ENCODE measurements around the gene CTNNBL1. TPM values are rescaled to one million over a fixed set of nuclear protein-coding genes. Genes with fewer than 3 reads are reported as not detected.

Gene CTNNBL1
- total and polyA plus RNA-seq, 2 of the 4 experiments (the other 2 are of a cell fraction): 29.9 to 34.1 TPM

DNA sequence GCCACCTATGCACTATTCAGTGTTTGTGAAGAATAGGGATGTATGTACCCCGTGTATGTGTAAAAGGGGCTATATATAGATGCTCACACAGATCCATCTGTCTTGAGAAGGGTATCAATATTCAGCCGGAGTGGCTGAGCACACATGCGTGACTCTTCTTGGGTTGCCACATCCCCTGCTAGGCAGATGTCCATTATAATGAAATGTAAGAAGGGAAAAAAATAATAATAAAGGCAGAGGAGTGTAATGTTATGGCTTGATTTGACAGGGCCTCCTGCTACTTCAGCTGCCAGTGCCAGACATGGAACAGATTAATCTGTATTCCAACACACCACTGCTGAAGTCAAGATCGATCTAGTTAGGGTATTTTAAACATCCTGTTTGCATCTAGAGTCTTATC lies 134.9 kb downstream of the CTNNBL1 start:
- Histone ChIP-seq H3K9me3 (ENCODE audit: control insufficient read depth, insufficient read depth, low read length) (no peaks in the 10 kb centered on the region), H3K4ac (ENCODE audit: low read depth, low read length) (no peak overlapping the region), H3K9me1 (ENCODE audit: insufficient read depth, low read length) (peaks cover 7% of the 10 kb centered on the region; the same call in 1 of the 2 replicates), H2BK120ac (ENCODE audit: low read depth, low read length) (no peak overlapping the region), H3K4me3 (ENCODE audit: insufficient read depth, low read depth, low read length) (no peak overlapping the region), H3K18ac (ENCODE audit: low read depth, low read length) (no peak overlapping the region), H3K4me1 (ENCODE audit: control insufficient read depth, insufficient read depth, low read length) (no peaks in the 10 kb centered on the region; the same call in 1 of the 2 replicates), H3K27ac (ENCODE audit: insufficient read depth, low read length) (no peak overlapping the region), H3K27me3 (ENCODE audit: control insufficient read depth, insufficient read depth, low read length) (no peaks in the 10 kb centered on the region), H4K8ac (ENCODE audit: low read depth in 2 of 2, low read length in 2 of 2) (no peak overlapping the region), H3K79me1 (ENCODE audit: low read depth in 1 of 2, low read length in 2 of 2) (peaks cover 3 to 5% of the 10 kb centered on the region in 2 experiments; a peak in 3 of 4 replicates), H4K91ac (ENCODE audit: insufficient read depth, low read depth, low read length) (no peak overlapping the region), H3K23ac (ENCODE audit: low read depth, low read length) (no peak overlapping the region), H3K56ac (ENCODE audit: extremely low read depth, insufficient read depth, low read length) (no peak overlapping the region), H3K14ac (replicated peaks; ENCODE audit: low read depth, low read length) (no peak overlapping the region), H2AK5ac (ENCODE audit: low read depth, low read length) (no peak overlapping the region), H4K20me1 (ENCODE audit: insufficient read depth, low read length) (peaks cover 4% of the 10 kb centered on the region; the same call in 1 of the 2 replicates), H4K5ac (ENCODE audit: low read depth, low read length) (no peak overlapping the region), H2BK20ac (ENCODE audit: low read depth, low read length) (no peak overlapping the region), H2BK5ac (ENCODE audit: low read depth, low read length, poor library complexity, severe bottlenecking) (no peak overlapping the region), H2BK15ac (ENCODE audit: low read depth, low read length) (no peak overlapping the region), H2AK9ac (replicated peaks; ENCODE audit: low read depth, low read length, poor library complexity) (no peak overlapping the region), H3K36me3 (ENCODE audit: control insufficient read depth, insufficient read depth, low read length) (no peaks in the 10 kb centered on the region), H3K4me2 (ENCODE audit: low read depth, low read length) (no peak overlapping the region), H2AFZ (replicated peaks; ENCODE audit: low read length, poor library complexity) (no peak overlapping the region), H3K9ac (ENCODE audit: low read depth, low read length) (no peak overlapping the region)
- intact Hi-C loops (cut with micrococcal nuclease) (loop anchor here (10.0 kb wide), 2 partner anchors 166 to 196 kb away; no protein-coding TSS in a partner anchor), dilution Hi-C loops (cut with HindIII; ENCODE audit: low sequenced_read_pairs, unreplicated experiment) (no loop called here), in situ Hi-C loops (cut with MboI; ENCODE audit: low sequenced_read_pairs) (no loop called here)
- ATAC-seq (ENCODE audit: low read depth) (no peak), DNase-seq (no peak)
- POLR2A ChIA-PET (ENCODE audit: unreplicated experiment): no interaction called here
- TF ChIP-seq RAD21 (IDR thresholded peaks at IDR 0.05; ENCODE audit: low read length): no peak
- TF ChIP-seq CHD1 (IDR thresholded peaks at IDR 0.05; ENCODE audit: low read depth, low read length): no peak
- no peak for TF ChIP-seq RCOR1 (IDR thresholded peaks at IDR 0.05; ENCODE audit: insufficient replicate concordance, low read length)
- TF ChIP-seq USF2 (IDR thresholded peaks at IDR 0.05; ENCODE audit: low read depth, low read length): no peak
- no peak for TF ChIP-seq MXI1 (IDR thresholded peaks at IDR 0.05; ENCODE audit: borderline replicate concordance, low read depth, low read length)
- no peak for TF ChIP-seq MAZ (IDR thresholded peaks at IDR 0.05; ENCODE audit: borderline replicate concordance, low read depth, low read length)
- no peak for TF ChIP-seq BHLHE40 (IDR thresholded peaks at IDR 0.05; ENCODE audit: low read depth, low read length)
- no peak for TF ChIP-seq CTCF (conservative IDR thresholded peaks at IDR 0.05; ENCODE audit: low read depth, low read length)
- BruUV-seq (replicated peaks): no TSS peak
- no CpG with 5 or more reads among the region's 4 CpGs for WGBS, 2 experiments (ENCODE audit: extremely low coverage in 2 of 2, insufficient read length in 1 of 2)
- CTCF ChIA-PET: no interaction called here
